NK-92 treated with Interleukin-12 subunit alpha and Interleukin-12 subunit beta, amount 100 ng/mL, for 24 hours (cell line): ENCODE results near the gene EYA2.
"Not testable (repeated sequence)": the region's sequence is repeated elsewhere in the genome, so short reads cannot be mapped to it uniquely, and the experiment has no call there.

ENCODE experiments used
- DNase-seq: peaks from one replicate; lab custom pipeline; 2025; lab: John Stamatoyannopoulos, UW

The EYA2 gene

DNA sequence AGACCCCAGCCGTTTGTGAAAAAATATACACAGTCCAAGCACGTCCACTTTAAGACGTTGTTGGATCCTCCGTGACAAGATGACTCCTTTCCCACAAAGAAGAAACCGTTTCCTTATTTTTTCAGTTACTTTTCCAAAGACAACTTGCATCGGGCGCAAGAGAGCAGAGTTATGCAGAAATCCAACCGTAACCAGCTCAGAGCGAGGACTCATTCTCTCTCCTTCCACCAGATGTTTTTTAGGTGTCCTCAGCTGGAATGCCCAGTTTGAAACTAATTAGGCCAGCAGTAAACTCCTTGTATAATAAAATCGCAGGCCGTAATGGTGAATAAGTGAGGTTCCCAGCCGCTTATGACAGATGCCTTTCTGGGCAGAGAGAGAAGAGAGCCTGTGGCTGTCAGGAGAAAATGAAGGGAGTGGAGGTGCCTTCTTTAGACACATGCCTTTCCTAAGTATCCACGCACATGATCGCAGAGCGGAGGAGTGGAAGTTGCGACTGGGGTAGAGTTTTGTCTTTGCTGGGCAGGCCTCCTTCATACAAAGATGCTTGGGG lies 2.8 kb downstream of the EYA2 start:
- DNase-seq: no peak

GRCh38 chr20:46898423-46898822 lies 3.8 kb downstream of the EYA2 start:
- DNase-seq: no peak

- DNase-seq: no peak
Observed at GRCh38 chr20:46899621-46900020, 5.0 kb downstream of the EYA2 start.

DNA sequence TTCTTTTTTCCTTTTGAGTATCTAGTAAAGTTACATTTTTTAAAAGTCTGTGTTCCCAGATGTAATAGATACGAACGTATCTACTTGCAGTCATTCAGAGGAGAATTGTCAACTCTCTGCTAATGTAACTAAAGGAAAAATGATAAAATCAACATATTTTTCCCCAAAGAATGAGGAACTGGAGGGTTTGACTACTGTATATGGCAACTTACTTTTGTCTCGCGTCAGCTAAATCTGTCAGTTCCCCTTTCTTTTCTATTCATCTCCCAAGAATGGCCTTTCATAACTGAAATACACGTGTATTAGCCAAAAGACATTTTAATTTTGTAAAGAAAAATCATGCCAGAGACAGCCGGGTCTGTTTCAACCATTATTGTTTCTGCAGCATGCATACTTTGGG lies 5.4 kb downstream of the EYA2 start:
- no peak for DNase-seq

GRCh38 chr20:46900826-46901225 lies 6.2 kb downstream of the EYA2 start:
- DNase-seq: no peak

GRCh38 chr20:46901638-46902037 lies 7.0 kb downstream of the EYA2 start:
- DNase-seq: no peak

DNA sequence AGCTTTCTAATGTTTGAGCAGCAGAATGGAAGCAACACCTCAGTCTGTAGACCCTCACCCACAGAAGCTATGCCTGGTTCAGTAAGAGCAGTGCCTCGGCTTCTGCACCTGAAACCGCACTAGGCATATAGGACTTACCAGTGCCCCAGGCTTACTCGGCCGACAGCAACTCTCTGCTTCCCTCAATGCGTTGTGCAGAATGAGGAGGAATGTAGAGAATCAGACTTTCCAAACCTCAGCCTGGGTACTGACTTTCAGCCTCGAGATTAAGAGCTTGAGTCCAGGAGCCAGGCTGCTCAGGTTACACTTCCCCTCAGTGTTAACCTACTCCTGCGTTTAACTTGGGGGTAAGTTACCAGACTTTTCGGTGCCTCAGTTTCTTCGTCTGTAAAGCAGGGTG lies 8.6 kb downstream of the EYA2 start:
- no peak for DNase-seq

- DNase-seq: no peak
Observed at GRCh38 chr20:46903937-46904336, 9.3 kb downstream of the EYA2 start.

- DNase-seq: no peak
Observed at GRCh38 chr20:46905364-46906125, 10.9 kb downstream of the EYA2 start.

GRCh38 chr20:46913329-46914044 lies 18.8 kb downstream of the EYA2 start:
- no peak for DNase-seq

DNA sequence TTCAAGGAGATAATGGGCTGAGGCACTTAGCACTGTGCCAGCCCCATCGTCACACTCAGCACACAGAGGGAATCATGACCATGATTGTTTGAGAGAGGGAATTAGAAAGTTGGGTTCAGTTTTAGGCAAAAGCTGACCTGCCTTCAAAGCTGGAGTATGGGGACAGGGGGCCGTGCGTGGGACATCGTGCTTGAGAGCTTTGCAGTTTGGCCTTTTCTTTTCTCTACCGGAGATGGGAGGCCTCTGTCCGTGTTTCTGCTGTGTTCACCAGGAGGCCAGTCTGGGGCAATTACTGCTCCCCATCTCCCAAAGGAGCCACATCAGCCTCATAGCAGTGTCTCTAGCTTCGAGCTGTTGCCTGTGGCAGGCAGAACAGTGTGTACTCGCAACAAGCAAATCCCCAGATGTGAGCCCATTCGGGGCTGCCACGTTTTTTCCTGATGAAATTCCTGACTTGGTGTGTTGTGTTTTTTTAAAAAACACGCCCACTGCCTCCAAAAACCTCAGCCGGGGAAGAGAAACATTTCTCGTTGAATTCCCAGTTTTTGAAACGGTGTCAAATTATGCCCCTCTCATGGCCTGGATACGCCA lies 20.2 kb downstream of the EYA2 start:
- no peak for DNase-seq

- DNase-seq: no peak
Observed at GRCh38 chr20:46915575-46916257, 21.1 kb downstream of the EYA2 start.

- DNase-seq: no peak
Observed at GRCh38 chr20:46916258-46916603, 21.6 kb downstream of the EYA2 start.

GRCh38 chr20:46917155-46917554 lies 22.5 kb downstream of the EYA2 start:
- no peak for DNase-seq

- no peak for DNase-seq
Observed at GRCh38 chr20:46920114-46920513, 25.5 kb downstream of the EYA2 start.

DNA sequence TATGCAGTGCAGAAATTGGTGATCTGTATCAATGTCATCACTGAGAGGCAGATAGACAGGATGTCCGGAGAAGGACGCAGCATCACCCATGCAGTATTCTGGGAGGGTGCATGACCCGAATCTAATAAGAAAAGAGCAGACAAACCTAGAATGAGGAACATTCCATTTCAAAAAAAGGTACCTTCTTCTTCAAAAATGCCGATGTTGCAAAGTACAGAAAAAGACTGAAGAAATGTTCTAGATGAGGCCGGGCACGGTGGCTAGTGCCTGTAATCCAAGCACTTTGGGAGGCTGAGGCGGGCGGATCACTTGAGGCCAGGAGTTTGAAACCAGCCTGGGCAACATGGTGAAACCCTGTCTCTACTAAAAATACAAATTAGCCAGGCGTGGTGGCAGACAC lies 28.2 kb downstream of the EYA2 start:
- DNase-seq: not testable (repeated sequence)

GRCh38 chr20:46923550-46923949 lies 28.9 kb downstream of the EYA2 start:
- DNase-seq: no peak

- no peak for DNase-seq
Observed at GRCh38 chr20:46928580-46929132, 34.0 kb downstream of the EYA2 start.

DNA sequence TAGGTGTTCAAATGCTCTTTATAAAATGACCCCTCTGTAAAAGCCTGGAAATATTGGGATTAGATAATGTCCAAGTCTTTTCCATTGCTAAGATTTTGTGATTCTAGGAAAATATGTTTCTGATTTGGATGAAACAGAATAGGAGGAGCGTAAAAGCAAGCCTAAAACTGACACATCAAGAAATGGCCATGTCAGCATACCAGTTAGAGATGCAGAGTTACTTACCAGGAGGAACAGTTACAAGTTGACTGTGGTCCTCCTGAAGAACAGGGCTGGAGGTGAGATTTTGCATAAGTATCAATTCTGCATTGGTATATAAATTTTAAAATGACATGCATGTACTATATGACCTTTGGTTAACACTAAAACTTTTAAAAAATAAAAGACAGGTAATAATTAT lies 35.3 kb downstream of the EYA2 start:
- no peak for DNase-seq

- no peak for DNase-seq
Observed at GRCh38 chr20:46930640-46931339, 36.1 kb downstream of the EYA2 start.

GRCh38 chr20:46931699-46932098 lies 37.1 kb downstream of the EYA2 start:
- no peak for DNase-seq

- not testable (repeated sequence) for DNase-seq
Observed at GRCh38 chr20:46932439-46932838, 37.8 kb downstream of the EYA2 start.
